HG03558 (cell line): ENCODE measurements around the gene FAM53B.
"Not testable (repeated sequence)": the region's sequence is repeated elsewhere in the genome, so short reads cannot be mapped to it uniquely, and the experiment has no call there.

Source experiments
- ATAC-seq: cut with Tn5 transposase; IDR thresholded peaks from one replicate; pipeline ENCODE4 v1.9.1; 2021; ENCODE audit warnings: moderate number of reproducible peaks; ENCODE audit not compliant: unreplicated experiment; ENCODE audit errors: extremely low read depth

Gene FAM53B

GRCh38 chr10:124592101-124592500 is 152.1 kb downstream of the FAM53B start:
- ATAC-seq: no peak

GRCh38 chr10:124591123-124591495 is 153.1 kb downstream of the FAM53B start:
- ATAC-seq: no peak

- ATAC-seq: no peak
Measured at GRCh38 chr10:124590216-124591122, 153.7 kb downstream of the FAM53B start.

GRCh38 chr10:124589491-124590041 is 154.6 kb downstream of the FAM53B start:
- ATAC-seq: no peak

GRCh38 chr10:124588736-124589490 is 155.3 kb downstream of the FAM53B start:
- ATAC-seq: no peak

GRCh38 chr10:124588341-124588735 is 155.8 kb downstream of the FAM53B start:
- ATAC-seq: not testable (repeated sequence)

- no peak for ATAC-seq
Measured at GRCh38 chr10:124587811-124588211, 156.4 kb downstream of the FAM53B start.

- ATAC-seq: no peak
Measured at GRCh38 chr10:124586142-124586541, 158.0 kb downstream of the FAM53B start.

- no peak for ATAC-seq
Measured at GRCh38 chr10:124579011-124579399, 165.2 kb downstream of the FAM53B start.

GRCh38 chr10:124578231-124579010 is 165.8 kb downstream of the FAM53B start:
- no peak for ATAC-seq

GRCh38 chr10:124577651-124578050 is 166.5 kb downstream of the FAM53B start:
- no peak for ATAC-seq

GRCh38 chr10:124576526-124577420 is 167.4 kb downstream of the FAM53B start:
- ATAC-seq: no peak

- no peak for ATAC-seq
Measured at GRCh38 chr10:124575107-124576035, 168.8 kb downstream of the FAM53B start.

- no peak for ATAC-seq
Measured at GRCh38 chr10:124574456-124575070, 169.6 kb downstream of the FAM53B start.

- ATAC-seq: no peak
Measured at GRCh38 chr10:124573726-124574455, 170.3 kb downstream of the FAM53B start.

- ATAC-seq: no peak
Measured at GRCh38 chr10:124572751-124573150, 171.4 kb downstream of the FAM53B start.

- ATAC-seq: no peak
Measured at GRCh38 chr10:124570646-124571045, 173.5 kb downstream of the FAM53B start.
